HT1080 (cell line): ENCODE measurements around the gene FGF23. TPM values are rescaled to one million over a fixed set of nuclear protein-coding genes. Genes with fewer than 3 reads are reported as not detected.

ENCODE experiments used
- DNase-seq: peaks from one replicate; pipeline ENCODE4 v3.0.0-alpha.2; 2015; ENCODE audit warnings: low read depth
- total RNA-seq: library from RNA; depleted of rRNA; stranded (reverse); fragments of >200 nt; shearing (Covaris generic); gene quantifications from 2 replicates; pipeline ENCODE4 v1.2.3, GENCODE V29; 2014

FGF23 gene
- total RNA-seq, 1 experiment from 2014 or later = not detected

- no peak for DNase-seq
Measured at GRCh38 chr12:4386801-4387200, 7.3 kb upstream of the FGF23 start.

- DNase-seq = no peak
Measured at GRCh38 chr12:4383304-4383865, 3.9 kb upstream of the FGF23 start.

DNA sequence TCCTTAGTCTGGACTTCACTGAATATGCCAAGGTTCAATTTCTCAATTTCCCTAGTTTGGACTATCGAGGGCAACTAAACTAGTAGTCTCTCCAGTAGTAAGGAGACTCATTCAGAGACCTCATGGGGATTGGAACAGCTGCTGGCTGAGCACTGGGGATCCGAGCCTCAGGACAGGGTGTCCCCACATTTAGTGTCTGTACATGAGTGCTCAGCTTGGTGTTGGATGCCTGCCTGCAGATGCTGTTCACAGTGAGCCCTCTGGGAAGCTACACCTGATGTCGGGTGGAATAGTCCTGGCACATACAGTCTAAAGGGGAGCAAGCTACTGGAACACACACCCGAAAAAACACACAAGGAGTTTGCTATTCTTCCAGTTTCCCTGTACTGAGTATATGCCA is 820 bp upstream of the FGF23 start:
- no peak for DNase-seq

GRCh38 chr12:4378772-4379171 is 740 bp downstream of the FGF23 start:
- DNase-seq = no peak

- DNase-seq = no peak
Measured at GRCh38 chr12:4375449-4375848, 4.1 kb downstream of the FGF23 start.

DNA sequence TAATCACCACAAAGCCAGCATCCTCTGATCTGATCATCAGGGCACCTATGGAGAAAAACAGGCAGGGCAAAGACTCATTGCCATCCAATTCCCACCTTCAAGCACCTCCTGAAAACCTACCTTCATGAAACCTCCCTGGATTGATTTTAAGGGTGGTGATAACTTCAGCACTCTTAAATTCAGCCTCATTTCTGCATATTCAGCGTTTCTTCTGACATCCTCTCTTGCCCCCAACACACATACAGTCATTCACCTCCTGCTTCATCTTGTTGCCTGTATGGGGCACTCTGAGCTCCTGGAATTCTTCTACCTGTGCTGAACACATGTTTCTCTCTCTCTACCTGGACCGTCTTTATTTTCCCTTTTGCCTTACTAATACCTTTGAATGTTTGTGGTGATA is 6.9 kb downstream of the FGF23 start:
- DNase-seq = no peak

DNA sequence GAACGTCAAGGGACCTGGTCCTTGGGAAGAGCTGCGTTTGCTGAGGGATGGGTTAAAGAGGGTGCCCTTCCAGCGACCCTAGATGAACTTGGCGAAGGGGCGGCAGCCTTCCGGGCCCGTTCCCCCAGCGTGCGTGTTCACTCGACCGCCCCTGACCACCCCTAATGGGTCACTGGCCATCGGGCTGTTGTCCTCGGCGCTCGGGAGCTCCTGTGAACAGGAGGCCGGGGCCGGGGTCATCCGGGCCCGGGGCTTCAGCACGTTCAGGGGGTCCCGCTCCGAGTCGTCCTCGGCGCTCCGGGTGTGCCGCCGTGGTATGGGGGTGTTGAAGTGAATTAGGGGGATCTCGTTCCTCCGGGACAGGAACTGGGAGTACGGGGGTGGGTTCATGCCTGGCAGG is 9.2 kb downstream of the FGF23 start:
- DNase-seq = no peak

- no peak for DNase-seq
Measured at GRCh38 chr12:4369548-4369947, 10.0 kb downstream of the FGF23 start.

GRCh38 chr12:4366090-4366489 is 13.4 kb downstream of the FGF23 start:
- DNase-seq = no peak

DNA sequence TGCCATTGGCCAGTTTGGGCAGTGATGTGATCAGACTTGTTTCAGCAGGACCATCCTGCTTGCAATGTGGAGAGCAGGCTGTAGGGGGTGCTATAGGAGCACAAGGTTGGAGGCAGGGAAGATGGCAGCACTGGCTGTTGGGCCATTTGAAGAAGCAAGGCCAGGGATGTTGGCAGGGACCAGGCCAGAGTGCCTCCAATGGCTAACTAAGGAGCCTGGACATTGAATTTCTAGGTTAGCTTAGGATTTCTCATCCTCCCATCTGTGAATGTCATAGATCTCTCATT is 23.5 kb downstream of the FGF23 start:
- peak; percentile 42 for DNase-seq

GRCh38 chr12:4355156-4356040 is 24.1 kb downstream of the FGF23 start:
- no peak for DNase-seq

DNA sequence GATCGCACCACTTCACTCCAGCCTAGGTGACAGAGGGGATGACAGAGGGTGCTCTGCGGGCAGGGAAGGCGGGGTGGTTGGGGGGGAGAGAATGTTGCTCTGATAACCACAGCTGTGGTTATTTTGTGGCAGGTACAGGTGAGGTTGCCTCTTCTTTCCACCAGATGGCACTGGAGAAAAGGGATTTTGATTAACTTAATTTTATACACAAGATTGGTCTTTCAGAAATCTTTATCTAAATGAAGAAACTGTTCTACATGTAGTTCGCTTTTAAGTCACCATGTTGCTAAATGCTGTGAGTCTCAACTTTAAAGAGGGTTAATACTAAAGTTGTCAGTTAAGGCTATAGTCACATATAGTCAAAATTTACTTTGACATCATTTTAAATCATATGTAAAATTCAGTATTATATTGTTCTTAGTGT is 25.7 kb downstream of the FGF23 start:
- peak; percentile 8 for DNase-seq

GRCh38 chr12:4346931-4347330 is 32.6 kb downstream of the FGF23 start:
- no peak for DNase-seq

DNA sequence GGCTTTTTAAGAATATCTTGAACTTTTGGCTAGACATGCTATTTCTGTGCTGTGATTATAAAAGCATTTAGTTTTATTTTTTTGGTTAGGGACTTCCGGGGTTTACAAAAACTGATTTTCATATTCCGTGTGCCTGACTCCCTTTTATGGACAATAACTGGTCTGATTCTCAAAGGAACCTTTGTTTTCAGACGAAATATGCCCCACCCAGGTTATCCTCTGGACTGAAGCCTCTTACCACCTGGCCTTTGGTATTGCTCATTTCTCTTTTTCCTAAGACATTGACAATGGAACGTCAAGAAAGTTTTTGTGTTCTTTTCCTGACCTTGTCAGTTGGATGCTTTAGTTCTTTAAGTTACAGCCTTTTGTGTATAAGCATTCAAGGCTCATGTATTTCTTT is 47.7 kb downstream of the FGF23 start:
- DNase-seq = no peak

DNA sequence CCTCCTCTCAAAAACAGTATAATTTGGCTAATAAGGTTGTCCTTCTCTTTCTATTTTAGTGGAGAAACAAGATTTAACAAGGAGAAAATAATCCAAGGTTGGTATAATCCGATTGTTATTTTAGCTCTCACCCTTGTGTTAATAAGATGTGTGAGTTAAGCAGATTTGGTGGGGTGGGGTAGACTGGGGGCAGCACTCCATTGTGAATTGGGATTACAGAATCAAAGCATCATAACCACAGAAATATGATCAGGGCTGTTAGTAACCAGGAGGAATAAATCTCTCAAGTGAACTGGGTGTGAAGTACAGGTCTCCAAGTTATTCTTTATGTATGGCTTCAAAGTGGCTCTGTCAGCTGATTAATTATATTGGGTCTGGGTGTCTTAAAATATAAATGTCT is 48.3 kb downstream of the FGF23 start:
- DNase-seq = no peak

DNA sequence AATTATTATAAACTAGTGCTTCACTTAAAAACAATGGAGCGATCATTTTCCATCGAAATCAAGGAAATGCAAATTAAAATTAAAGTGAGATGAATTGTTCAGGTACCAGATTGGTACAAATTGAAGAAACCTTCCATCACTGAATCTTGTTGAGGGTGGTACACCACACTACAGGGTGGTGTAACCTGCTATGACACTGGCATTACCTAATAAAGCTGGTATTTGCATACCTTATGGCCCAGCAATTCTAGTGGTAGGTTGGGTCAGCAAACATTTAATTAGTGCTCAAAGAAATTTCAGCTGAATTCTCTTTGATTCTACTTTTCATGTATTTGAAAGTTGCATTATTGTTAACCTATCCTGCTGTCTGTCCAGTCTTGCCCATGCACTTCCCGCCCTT is 49.3 kb downstream of the FGF23 start:
- DNase-seq = no peak

GRCh38 chr12:4327293-4327692 is 52.2 kb downstream of the FGF23 start:
- DNase-seq = no peak

- DNase-seq = no peak
Measured at GRCh38 chr12:4325966-4326365, 53.5 kb downstream of the FGF23 start.

DNA sequence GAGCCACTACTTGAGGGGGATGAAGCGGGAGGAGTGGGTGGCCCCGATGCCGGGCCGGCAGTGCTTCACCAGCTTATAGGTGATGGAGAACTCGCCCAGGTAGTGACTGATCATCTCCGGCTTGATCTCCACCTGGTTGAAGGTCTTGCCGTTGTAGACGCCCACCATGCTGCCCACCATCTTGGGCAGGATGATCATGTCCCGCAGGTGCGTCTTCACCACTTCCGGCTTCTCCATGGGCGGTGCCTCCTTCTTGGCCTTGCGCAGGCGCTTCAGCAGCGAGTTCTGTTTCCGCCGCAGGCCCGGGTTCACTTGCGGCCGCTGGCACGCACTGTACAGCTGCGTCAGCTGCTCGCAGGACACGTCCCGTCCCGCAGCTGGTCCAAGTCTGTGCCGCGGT is 55.1 kb downstream of the FGF23 start:
- DNase-seq = no peak

DNA sequence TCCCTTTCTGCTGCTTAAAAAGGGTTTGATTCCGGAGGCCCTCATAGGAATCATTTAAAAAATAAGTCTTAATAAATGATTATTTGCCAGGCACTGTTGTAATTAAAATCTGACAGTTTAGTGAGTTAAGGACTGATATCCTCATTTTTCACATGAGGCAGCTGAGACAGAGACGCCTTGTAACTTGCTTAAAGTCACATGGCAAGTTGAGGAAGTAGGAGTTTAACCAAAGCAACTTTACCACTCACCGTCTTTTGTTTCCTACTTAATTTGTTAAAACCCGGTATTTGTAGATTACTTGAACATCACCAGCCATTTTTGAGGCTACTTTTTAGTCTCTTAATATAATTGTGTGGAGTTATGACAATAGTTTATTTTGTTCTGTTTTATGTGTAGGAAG is 56.1 kb downstream of the FGF23 start:
- DNase-seq = no peak

DNA sequence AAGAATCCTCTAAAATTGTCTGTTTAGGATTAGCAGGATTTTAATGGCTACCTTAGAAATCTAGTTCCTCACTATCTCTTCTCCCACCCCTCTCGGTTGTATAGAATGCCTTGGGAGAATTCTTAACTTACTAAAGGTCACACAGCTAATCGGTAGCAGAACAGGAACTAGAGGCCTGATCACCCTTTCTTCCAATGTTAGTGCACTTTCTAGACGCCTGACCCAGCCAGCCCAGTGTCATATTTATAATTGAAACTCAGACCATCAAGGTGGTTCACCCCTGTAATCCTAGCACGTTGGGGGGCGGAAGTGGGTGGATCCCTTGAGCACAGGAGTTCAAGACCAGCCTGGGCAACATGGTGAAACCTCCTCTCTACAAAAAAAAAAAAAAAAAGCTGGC is 56.8 kb downstream of the FGF23 start:
- no peak for DNase-seq

GRCh38 chr12:4320853-4321701 is 58.4 kb downstream of the FGF23 start, which contains the start of gene TIGAR:
Gene TIGAR, plus strand, starts transcription at chr12:4321213. Its CDS starts 59 bp downstream, at chr12:4321272.
- DNase-seq = peak; percentile 94
